AG09309 (cell line): ENCODE results near the gene DGKQ.
"Not testable (repeated sequence)": the region's sequence is repeated elsewhere in the genome, so short reads cannot be mapped to it uniquely, and the experiment has no call there.

ENCODE experiments used
- DNase-seq: peaks from one replicate; pipeline ENCODE4 v3.0.0-alpha.2; 2010; ENCODE audit warnings: low read depth
- H3K4me3 ChIP-seq: 2 replicates; pipeline ENCODE4 v1.5.1; 2011; ENCODE audit warnings: mild to moderate bottlenecking, low read depth, low read length, moderate library complexity; ENCODE audit not compliant: control insufficient read depth
- CTCF ChIP-seq: IDR thresholded peaks from 2 replicates; pipeline ENCODE4 v1.5.1; 2011; ENCODE audit warnings: mild to moderate bottlenecking, low read depth, low read length, inconsistent platforms; ENCODE audit not compliant: insufficient read depth, control insufficient read depth; ENCODE audit errors: missing control alignments

DGKQ gene

DNA sequence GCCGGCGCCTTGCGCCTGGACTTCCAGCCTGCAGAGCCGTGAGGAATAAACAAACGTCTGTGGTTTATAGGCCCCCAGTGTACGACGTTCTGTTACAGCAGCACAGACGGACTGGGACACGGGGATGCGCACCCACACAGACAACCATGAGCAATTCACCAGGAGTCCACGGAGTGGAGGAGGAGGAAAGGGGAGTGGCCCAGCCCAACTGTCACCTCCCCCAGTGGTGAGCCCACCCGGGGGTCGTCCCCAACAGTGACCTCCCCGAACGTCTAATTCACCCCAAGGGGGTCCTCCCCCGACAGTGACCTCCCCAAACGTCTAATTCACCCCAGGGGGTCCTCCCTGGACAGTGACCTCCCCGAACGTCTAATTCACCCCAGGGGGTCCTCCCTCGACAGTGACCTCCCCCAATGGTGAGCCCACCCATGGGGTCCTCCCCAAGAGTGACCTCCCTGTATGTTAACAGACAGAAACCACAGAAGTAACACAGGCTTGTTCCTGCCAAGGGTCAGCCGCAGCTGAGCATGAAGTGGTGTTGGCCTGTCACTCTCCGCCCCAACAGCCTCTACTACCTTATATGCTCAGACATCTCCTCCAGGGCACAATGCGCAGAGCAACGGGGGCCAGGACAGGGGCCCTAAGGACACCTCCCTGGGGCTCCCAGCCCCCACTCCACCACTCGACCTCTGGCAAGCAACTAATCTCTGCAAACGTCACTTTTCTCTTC is 47.4 kb downstream of the DGKQ start:
- no peak for DNase-seq
- TF ChIP-seq CTCF = no peak
- no peak overlapping the region for H3K4me3 ChIP-seq

DNA sequence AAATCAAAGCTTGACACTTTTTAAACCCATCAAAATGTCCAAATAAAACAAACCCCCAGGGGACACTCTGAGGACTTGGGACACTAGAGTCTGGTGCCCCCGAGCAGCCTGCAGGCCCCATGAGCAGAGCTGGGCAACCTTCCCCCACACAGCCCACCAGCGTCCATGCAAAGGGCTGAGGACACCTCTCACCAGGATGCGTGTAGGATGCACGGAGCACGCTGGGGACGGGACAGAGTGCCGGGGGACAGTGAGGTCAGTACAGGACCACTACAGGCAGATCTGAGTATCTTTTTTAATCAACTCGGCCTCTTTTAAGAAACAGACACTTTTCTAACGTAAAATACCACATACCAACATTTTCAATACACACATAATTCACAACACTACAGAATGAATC is 48.2 kb downstream of the DGKQ start:
- DNase-seq = no peak
- no peak for TF ChIP-seq CTCF
- H3K4me3 ChIP-seq = no peak overlapping the region

DNA sequence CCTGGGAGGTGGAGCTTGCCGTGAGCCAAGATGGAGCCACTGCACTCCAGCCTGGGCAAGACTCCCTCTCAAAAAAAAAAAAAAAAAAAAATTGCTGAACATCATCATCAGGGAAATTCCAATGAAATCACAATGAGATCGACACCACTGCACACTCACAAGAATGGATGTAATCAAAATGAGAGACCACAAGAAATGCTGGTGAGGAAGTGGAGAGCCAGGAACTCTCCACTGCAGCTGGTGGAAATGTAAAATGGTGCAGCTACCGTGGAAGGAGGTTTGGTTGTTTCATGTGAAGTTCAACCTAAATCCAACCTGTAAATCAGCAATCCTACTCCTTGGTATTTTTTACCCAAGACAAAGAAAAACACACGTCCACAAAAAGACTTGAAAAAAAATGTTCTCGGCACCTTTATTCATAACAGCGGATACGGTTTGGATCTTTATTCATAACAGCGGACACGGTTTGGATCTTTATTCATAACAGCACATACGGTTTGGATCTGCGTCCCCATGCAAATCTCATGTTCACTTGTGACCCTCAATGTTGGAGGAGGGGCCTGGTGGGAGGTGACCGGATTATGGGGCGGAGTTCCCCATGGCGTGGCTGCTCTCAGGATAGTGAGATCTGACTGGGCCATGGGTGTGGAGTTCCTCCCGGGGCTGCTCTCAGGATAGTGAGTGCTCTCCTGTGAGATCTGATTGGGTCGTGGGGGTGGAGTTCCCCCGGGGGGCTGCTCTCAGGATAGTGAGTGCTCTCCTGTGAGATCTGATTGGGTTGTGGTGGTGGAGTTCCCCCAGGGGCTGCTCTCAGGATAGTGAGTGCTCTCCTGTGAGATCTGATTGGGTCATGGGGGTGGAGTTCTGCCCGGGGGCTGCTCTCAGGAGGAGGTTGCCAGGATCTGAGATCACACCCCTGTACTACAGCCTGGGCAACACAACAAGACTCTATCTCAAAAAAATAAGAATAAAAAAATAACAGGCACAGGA is 49.0 kb downstream of the DGKQ start:
- no peak overlapping the region for H3K4me3 ChIP-seq
- DNase-seq = no peak
- TF ChIP-seq CTCF = no peak

- H3K4me3 ChIP-seq = no peak overlapping the region
- DNase-seq = no peak
- TF ChIP-seq CTCF = no peak
Observed at GRCh38 chr4:921830-922331, 51.5 kb downstream of the DGKQ start.

- DNase-seq, H3K4me3 ChIP-seq: not testable (repeated sequence)
Observed at GRCh38 chr4:919004-919680, 54.2 kb downstream of the DGKQ start.

- DNase-seq, H3K4me3 ChIP-seq: not testable (repeated sequence)
Observed at GRCh38 chr4:918591-918990, 54.8 kb downstream of the DGKQ start.

DNA sequence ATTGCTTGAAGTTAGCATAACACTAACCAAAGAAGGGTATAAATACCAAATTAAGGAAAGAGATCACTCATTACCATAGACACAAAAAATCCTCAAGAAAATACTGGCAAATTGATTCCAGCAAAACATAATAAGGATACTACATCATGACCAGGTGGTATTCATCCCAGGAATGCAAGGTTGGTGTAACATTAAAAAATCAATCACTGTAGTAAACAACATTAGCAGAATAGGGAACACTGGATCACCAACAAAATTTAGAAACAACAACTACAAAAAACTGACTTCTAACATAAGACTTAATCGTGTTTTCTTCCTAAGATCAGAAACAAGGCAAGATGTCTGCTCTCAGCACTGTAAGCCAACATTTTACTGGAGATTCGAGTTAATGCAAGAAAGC is 55.4 kb downstream of the DGKQ start:
- no peak for DNase-seq
- H3K4me3 ChIP-seq = no peak overlapping the region
- no peak for TF ChIP-seq CTCF
